Thyroid gland (tissue), 4 donors: ENCODE data around the gene MTREX.

ENCODE experiments used
- CTCF ChIP-seq, 6 experiments: fragments of 200-600 bp in 3 of 6; fragments of 450-650 bp in 3 of 6; sonication (generic) in 3 of 6; IDR thresholded peaks; one replicate each; pipeline ENCODE4 v1.5.1; 2016 to 2019; ENCODE audit warnings: antibody characterized with exemption in 6 of 6, mild to moderate bottlenecking in 2 of 6, inconsistent platforms in 1 of 6, moderate library complexity in 1 of 6
- POLR2A ChIP-seq, 2 donors: fragments of 450-650 bp; IDR thresholded peaks; one replicate each; pipeline ENCODE4 v1.6.1; 2017; ENCODE audit warnings: antibody characterized with exemption in 2 of 2, mild to moderate bottlenecking in 2 of 2, moderate library complexity in 1 of 2

DNA sequence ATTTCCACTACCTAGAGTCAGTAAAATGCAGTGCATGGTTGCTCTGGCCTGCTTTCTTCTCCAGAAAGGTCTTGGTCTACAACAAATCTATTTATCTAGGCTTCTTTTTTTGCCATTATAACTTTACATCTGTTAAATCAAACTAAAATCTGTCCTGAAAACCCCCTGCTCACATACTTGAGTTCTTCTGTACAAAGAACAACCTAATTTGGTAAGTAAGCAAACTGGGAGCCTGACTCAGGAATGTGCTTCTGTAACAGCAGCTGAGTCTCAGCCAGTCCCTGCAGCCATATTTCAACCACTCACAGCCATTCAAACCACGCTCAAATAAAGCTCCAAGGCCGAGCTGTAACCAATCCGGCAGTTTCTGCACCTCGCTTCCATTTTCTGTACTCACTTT lies 131.2 kb downstream of the MTREX start:
- TF ChIP-seq CTCF (IDR thresholded peaks at IDR 0.05) (no peak), POLR2A (IDR thresholded peaks at IDR 0.05) (peak in 1 of 2 donors; percentile 60)
